ENCODE measurements around the gene FDX2. TPM values are rescaled to one million over a fixed set of nuclear protein-coding genes. Genes with fewer than 3 reads are reported as not detected.

Gene FDX2
- total and polyA plus RNA-seq, 2 of the 13 experiments (the other 11 are each of a cell fraction or from before 2014, with no cell fraction given): 21.0 to 24.7 TPM

GRCh38 chr19:10315335-10316214, at the start of gene FDX2 (continued):
- no peak for TF ChIP-seq LBX2 (CRISPR knock-in tag; IDR thresholded peaks at IDR 0.05; ENCODE audit: borderline replicate concordance)
- no peak for TF ChIP-seq CC2D1A (CRISPR knock-in tag; IDR thresholded peaks at IDR 0.05)
- peak; percentile 93 for TF ChIP-seq SAP130 (CRISPR knock-in tag; IDR thresholded peaks at IDR 0.05; ENCODE audit: low read depth)
- peak; percentile 80; the same call in 1 of the 2 replicates for TF ChIP-seq KAT7 (CRISPR knock-in tag; IDR thresholded peaks at IDR 0.05; ENCODE audit: borderline replicate concordance)
- no peak for TF ChIP-seq ZNF513 (CRISPR knock-in tag; conservative IDR thresholded peaks at IDR 0.05)
- no peak; the same call in 1 of the 2 replicates for TF ChIP-seq ZNF572 (CRISPR knock-in tag; IDR thresholded peaks at IDR 0.05)
- no peak for TF ChIP-seq ZSCAN22 (CRISPR knock-in tag; IDR thresholded peaks at IDR 0.05)
- no peak for TF ChIP-seq CREM (IDR thresholded peaks at IDR 0.05)
- TF ChIP-seq CREM (CRISPR knock-in tag; IDR thresholded peaks at IDR 0.05): no peak
- TF ChIP-seq ELF3 (CRISPR knock-in tag; IDR thresholded peaks at IDR 0.05): 0 out of 2 replicates have a peak, but pooled peaks have one; percentile 59
- TF ChIP-seq SIX4 (CRISPR knock-in tag; IDR thresholded peaks at IDR 0.05): no peak
- TF ChIP-seq ZNF570 (CRISPR knock-in tag; IDR thresholded peaks at IDR 0.05; ENCODE audit: borderline replicate concordance): no peak
- peak; percentile 63 for TF ChIP-seq MXD3 (CRISPR knock-in tag; IDR thresholded peaks at IDR 0.05)
- no peak; the same call in 1 of the 2 replicates for TF ChIP-seq ZBED4 (CRISPR knock-in tag; IDR thresholded peaks at IDR 0.05; ENCODE audit: borderline replicate concordance)
- TF ChIP-seq MED1 (CRISPR knock-in tag; IDR thresholded peaks at IDR 0.05): 0 out of 2 replicates have a peak, but pooled peaks have one; percentile 42
- no peak for TF ChIP-seq SNAPC5 (CRISPR knock-in tag; IDR thresholded peaks at IDR 0.05; ENCODE audit: borderline replicate concordance)
- no peak for TF ChIP-seq FIP1L1 (IDR thresholded peaks at IDR 0.05; ENCODE audit: borderline replicate concordance, insufficient read depth, low read depth, low read length)
